ENCODE results near the gene LRFN4.

LRFN4 gene

DNA sequence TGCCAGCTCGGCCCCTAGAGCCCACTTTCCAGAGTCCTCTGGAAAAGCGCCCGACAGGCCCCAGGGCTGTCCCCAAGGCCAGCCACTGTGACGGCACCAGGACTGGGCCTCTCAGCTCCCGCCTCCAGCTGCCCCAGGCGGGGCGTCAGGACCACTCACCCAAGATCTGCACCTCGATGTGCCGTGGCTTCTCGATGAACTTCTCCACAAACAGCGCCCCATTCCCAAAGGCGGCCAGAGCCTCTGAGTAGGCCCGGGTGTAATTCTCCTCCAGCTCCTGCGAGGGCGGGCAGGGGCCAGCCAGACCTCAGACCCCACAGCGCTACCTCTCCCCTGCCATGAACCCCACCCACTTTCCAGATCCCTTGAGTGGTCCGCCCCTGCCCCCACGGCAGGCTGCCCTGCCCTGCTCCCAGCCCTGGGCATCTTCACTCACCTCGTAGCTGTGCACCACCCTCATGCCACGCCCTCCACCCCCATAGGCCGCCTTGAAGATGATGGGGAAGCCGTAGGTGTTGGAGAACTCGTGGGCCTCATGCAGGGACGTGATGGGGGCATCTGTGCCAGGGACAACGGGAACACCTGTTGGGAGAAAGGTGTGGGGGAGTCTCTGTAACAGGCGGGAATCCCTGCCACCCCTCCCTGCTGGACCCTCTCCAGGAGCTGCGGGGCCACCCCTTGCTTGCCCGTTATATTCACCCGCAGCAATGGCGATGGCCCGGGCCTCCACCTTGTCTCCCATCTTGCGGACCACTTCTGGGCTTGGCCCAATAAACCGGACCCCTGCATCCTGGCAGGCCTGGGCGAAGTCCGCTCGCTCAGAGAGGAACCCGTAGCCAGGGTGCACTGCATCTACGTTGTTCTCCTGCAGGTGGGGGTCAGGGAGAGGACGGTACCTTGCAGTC lies 14.0 kb downstream of the LRFN4 start:
- TF ChIP-seq RARB (CRISPR knock-in tag; IDR thresholded peaks at IDR 0.05), result no peak
- TF ChIP-seq, protein P1, sequence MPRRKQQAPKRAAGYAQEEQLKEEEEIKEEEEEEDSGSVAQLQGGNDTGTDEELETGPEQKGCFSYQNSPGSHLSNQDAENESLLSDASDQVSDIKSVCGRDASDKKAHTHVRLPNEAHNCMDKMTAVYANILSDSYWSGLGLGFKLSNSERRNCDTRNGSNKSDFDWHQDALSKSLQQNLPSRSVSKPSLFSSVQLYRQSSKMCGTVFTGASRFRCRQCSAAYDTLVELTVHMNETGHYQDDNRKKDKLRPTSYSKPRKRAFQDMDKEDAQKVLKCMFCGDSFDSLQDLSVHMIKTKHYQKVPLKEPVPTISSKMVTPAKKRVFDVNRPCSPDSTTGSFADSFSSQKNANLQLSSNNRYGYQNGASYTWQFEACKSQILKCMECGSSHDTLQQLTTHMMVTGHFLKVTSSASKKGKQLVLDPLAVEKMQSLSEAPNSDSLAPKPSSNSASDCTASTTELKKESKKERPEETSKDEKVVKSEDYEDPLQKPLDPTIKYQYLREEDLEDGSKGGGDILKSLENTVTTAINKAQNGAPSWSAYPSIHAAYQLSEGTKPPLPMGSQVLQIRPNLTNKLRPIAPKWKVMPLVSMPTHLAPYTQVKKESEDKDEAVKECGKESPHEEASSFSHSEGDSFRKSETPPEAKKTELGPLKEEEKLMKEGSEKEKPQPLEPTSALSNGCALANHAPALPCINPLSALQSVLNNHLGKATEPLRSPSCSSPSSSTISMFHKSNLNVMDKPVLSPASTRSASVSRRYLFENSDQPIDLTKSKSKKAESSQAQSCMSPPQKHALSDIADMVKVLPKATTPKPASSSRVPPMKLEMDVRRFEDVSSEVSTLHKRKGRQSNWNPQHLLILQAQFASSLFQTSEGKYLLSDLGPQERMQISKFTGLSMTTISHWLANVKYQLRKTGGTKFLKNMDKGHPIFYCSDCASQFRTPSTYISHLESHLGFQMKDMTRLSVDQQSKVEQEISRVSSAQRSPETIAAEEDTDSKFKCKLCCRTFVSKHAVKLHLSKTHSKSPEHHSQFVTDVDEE (CRISPR knock-in tag; IDR thresholded peaks at IDR 0.05), result no peak
- ATAC-seq, result no peak

DNA sequence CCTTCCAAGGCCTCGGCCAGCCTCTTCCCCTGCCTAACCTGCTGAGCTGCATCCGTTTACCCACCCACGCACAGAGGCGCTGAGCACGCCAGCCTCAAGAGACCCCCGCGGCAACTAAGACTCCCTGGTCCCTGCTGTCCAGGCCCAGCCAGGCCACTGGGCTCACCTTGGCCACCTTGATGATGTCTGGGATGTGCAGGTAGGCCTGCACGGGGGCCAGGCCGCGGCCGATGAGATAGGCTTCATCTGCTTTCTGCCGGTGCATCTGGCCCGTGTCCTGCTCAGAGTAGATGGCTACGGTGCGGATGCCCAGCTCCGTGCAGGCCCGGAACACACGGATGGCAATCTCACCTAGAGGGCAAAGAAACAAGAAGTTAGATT lies 14.6 kb downstream of the LRFN4 start:
- ATAC-seq, result no peak
- TF ChIP-seq, protein P1 (CRISPR knock-in tag; IDR thresholded peaks at IDR 0.05), result no peak
- no peak for TF ChIP-seq POU6F1 (CRISPR knock-in tag; IDR thresholded peaks at IDR 0.05; ENCODE audit: borderline replicate concordance, low read depth)
- TF ChIP-seq TCF4 (CRISPR knock-in tag; IDR thresholded peaks at IDR 0.05; ENCODE audit: borderline replicate concordance), result no peak
- TF ChIP-seq ZFP30 (CRISPR knock-in tag; IDR thresholded peaks at IDR 0.05), result no peak
- no peak for TF ChIP-seq BACH2 (CRISPR knock-in tag; IDR thresholded peaks at IDR 0.05; ENCODE audit: borderline replicate concordance)
- TF ChIP-seq RARB (CRISPR knock-in tag; IDR thresholded peaks at IDR 0.05), result no peak
- TF ChIP-seq ZFP3 (CRISPR knock-in tag; IDR thresholded peaks at IDR 0.05), result no peak
- TF ChIP-seq, protein P2, sequence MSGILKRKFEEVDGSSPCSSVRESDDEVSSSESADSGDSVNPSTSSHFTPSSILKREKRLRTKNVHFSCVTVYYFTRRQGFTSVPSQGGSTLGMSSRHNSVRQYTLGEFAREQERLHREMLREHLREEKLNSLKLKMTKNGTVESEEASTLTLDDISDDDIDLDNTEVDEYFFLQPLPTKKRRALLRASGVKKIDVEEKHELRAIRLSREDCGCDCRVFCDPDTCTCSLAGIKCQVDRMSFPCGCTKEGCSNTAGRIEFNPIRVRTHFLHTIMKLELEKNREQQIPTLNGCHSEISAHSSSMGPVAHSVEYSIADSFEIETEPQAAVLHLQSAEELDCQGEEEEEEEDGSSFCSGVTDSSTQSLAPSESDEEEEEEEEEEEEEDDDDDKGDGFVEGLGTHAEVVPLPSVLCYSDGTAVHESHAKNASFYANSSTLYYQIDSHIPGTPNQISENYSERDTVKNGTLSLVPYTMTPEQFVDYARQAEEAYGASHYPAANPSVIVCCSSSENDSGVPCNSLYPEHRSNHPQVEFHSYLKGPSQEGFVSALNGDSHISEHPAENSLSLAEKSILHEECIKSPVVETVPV (CRISPR knock-in tag; IDR thresholded peaks at IDR 0.05), result no peak
- TF ChIP-seq ISL1 (CRISPR knock-in tag; IDR thresholded peaks at IDR 0.05), result no peak
- TF ChIP-seq ARNTL (CRISPR knock-in tag; IDR thresholded peaks at IDR 0.05; ENCODE audit: borderline replicate concordance, low read depth), result no peak

GRCh38 chr11:66874232-66874631 lies 17.4 kb downstream of the LRFN4 start:
- TF ChIP-seq, protein P2 (CRISPR knock-in tag; IDR thresholded peaks at IDR 0.05), result no peak
- TF ChIP-seq POU6F1 (CRISPR knock-in tag; IDR thresholded peaks at IDR 0.05; ENCODE audit: borderline replicate concordance, low read depth), result no peak
- TF ChIP-seq GLIS3 (CRISPR knock-in tag; IDR thresholded peaks at IDR 0.05), result no peak
- TF ChIP-seq ARNTL (CRISPR knock-in tag; IDR thresholded peaks at IDR 0.05; ENCODE audit: borderline replicate concordance, low read depth), result no peak
- no peak for TF ChIP-seq ZC3H10 (CRISPR knock-in tag; IDR thresholded peaks at IDR 0.05)
- TF ChIP-seq ZNF8 (CRISPR knock-in tag; IDR thresholded peaks at IDR 0.05), result no peak
- no peak for TF ChIP-seq TCF4 (CRISPR knock-in tag; IDR thresholded peaks at IDR 0.05; ENCODE audit: borderline replicate concordance)
- no peak for TF ChIP-seq CREB5 (CRISPR knock-in tag; IDR thresholded peaks at IDR 0.05; ENCODE audit: low read depth)
- TF ChIP-seq, protein P3, sequence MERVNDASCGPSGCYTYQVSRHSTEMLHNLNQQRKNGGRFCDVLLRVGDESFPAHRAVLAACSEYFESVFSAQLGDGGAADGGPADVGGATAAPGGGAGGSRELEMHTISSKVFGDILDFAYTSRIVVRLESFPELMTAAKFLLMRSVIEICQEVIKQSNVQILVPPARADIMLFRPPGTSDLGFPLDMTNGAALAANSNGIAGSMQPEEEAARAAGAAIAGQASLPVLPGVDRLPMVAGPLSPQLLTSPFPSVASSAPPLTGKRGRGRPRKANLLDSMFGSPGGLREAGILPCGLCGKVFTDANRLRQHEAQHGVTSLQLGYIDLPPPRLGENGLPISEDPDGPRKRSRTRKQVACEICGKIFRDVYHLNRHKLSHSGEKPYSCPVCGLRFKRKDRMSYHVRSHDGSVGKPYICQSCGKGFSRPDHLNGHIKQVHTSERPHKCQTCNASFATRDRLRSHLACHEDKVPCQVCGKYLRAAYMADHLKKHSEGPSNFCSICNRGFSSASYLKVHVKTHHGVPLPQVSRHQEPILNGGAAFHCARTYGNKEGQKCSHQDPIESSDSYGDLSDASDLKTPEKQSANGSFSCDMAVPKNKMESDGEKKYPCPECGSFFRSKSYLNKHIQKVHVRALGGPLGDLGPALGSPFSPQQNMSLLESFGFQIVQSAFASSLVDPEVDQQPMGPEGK (CRISPR knock-in tag; IDR thresholded peaks at IDR 0.05; ENCODE audit: borderline replicate concordance), result no peak
- no peak for TF ChIP-seq OSR1 (CRISPR knock-in tag; IDR thresholded peaks at IDR 0.05)
- no peak for TF ChIP-seq ZFP30 (CRISPR knock-in tag; IDR thresholded peaks at IDR 0.05)
- TF ChIP-seq BACH2 (CRISPR knock-in tag; IDR thresholded peaks at IDR 0.05; ENCODE audit: borderline replicate concordance), result no peak
- TF ChIP-seq ZFP3 (CRISPR knock-in tag; IDR thresholded peaks at IDR 0.05), result no peak
- no peak for TF ChIP-seq ZNF565 (CRISPR knock-in tag; conservative IDR thresholded peaks at IDR 0.05; ENCODE audit: low read depth)
- no peak for TF ChIP-seq PPARA (CRISPR knock-in tag; IDR thresholded peaks at IDR 0.05; ENCODE audit: borderline replicate concordance)
- TF ChIP-seq ZNF70 (CRISPR knock-in tag; IDR thresholded peaks at IDR 0.05), result no peak
- no peak for TF ChIP-seq ISL1 (CRISPR knock-in tag; IDR thresholded peaks at IDR 0.05)
- TF ChIP-seq ESRRG (CRISPR knock-in tag; IDR thresholded peaks at IDR 0.05), result no peak
- ATAC-seq, result no peak

Data from SK-N-SH treated with all-trans-retinoic acid at 6 μM for 48 hours (cell line).